Kidney (tissue), 14 donors: ENCODE measurements around the gene RPRD1B. TPM values are rescaled to one million over a fixed set of nuclear protein-coding genes. Genes with fewer than 3 reads are reported as not detected.
A peak's percentile ranks its signal among the peaks of the same experiment; 100 is the strongest.

Source experiments
- DNase-seq, 5 donors: peaks; one replicate each; pipeline ENCODE4 v3.0.0-alpha.2; 2013 to 2020
- FAIRE-seq: peaks from 2 replicates; lab custom pipeline; 2012; peaks lifted over from hg19 to GRCh38; lab: Jason Lieb, UNC
- H3K27ac ChIP-seq, 2 donors: one replicate each; pipeline ENCODE4 v1.7.0; 2013; ENCODE audit warnings: low read depth in 2 of 2, low read length in 2 of 2, inconsistent platforms in 1 of 2
- H3K27me3 ChIP-seq: one replicate; pipeline ENCODE4 v1.7.1; 2013; ENCODE audit warnings: low read length, inconsistent platforms; ENCODE audit not compliant: control insufficient read depth, insufficient read depth
- H3K36me3 ChIP-seq, 3 donors: one replicate each; pipeline versions ENCODE4 v1.7.0 to v1.7.1; 2013; ENCODE audit warnings: low read length in 3 of 3, control low read depth in 1 of 3, inconsistent platforms in 1 of 3; ENCODE audit not compliant: insufficient read depth in 3 of 3, control insufficient read depth in 2 of 3
- H3K4me1 ChIP-seq, 3 donors: one replicate each; pipeline versions ENCODE4 v1.7.0 to v1.7.1; 2013; ENCODE audit warnings: low read length in 3 of 3, inconsistent platforms in 1 of 3, low read depth in 1 of 3; ENCODE audit not compliant: control insufficient read depth in 2 of 3, insufficient read depth in 2 of 3
- H3K4me3 ChIP-seq, 3 donors: one replicate each; pipeline versions ENCODE4 v1.7.0 to v1.8.1; 2013; ENCODE audit warnings: low read length in 3 of 3, control low read depth in 1 of 3, inconsistent platforms in 1 of 3
- H3K9ac ChIP-seq, 3 donors: one replicate each; pipeline versions ENCODE4 v1.7.0 to v1.7.1; 2013; ENCODE audit warnings: low read length in 3 of 3, control low read depth in 1 of 3, inconsistent platforms in 1 of 3
- H3K9me3 ChIP-seq, 3 donors: one replicate each; pipeline versions ENCODE4 v1.7.0 to v1.7.1; 2013; ENCODE audit warnings: low read length in 3 of 3, control low read depth in 1 of 3, inconsistent platforms in 1 of 3; ENCODE audit not compliant: control insufficient read depth in 2 of 3, insufficient read depth in 1 of 3
- intact Hi-C: fragments of 100-400 bp; cut with DNase I; formaldehyde crosslinking; loops from one replicate; pipeline ENCODE4 v1.11.1; 2022
- polyA plus RNA-seq: library from polyadenylated mRNA; stranded (reverse); fragments of 350-450 nt; fragmentation: Illumina TruSeq; extraction: RNeasy Lipid Tissue Mini Kit (QIAGEN cat#74804); gene quantifications from one replicate; pipeline ENCODE4 v1.2.3, GENCODE V29; 2014; ENCODE audit warnings: low read depth, low replicate concordance; ENCODE audit not compliant: insufficient read depth
- total RNA-seq: library from RNA; stranded (reverse); fragmentation: NEBNext Ultra II Directional; extraction: Animal tissue kit (Norgen Biotek cat#: 25700); gene quantifications from one replicate; pipeline ENCODE4 v1.2.1, GENCODE V29; 2021
- TF ChIP-seq, protein P1 (sequence below): IDR thresholded peaks from 3 replicates; pipeline ENCODE4 v1.5.1; 2012; ENCODE audit warnings: mild to moderate bottlenecking, moderate library complexity, borderline replicate concordance; ENCODE audit not compliant: insufficient read depth; ENCODE audit errors: extremely low read depth
- donor health status: control.
- donor health status: control.
- donor health status: control.
- donor health status: control.
- donor health status: control.
- donor health status: DM: yes; HTN: yes; CAD: no.
- donor health status: Normal renal cell carcinoma (clear cell type).

Gene RPRD1B
- total and polyA plus RNA-seq, 2 donors from 2014 or later: 13.4 to 34.4 TPM

DNA sequence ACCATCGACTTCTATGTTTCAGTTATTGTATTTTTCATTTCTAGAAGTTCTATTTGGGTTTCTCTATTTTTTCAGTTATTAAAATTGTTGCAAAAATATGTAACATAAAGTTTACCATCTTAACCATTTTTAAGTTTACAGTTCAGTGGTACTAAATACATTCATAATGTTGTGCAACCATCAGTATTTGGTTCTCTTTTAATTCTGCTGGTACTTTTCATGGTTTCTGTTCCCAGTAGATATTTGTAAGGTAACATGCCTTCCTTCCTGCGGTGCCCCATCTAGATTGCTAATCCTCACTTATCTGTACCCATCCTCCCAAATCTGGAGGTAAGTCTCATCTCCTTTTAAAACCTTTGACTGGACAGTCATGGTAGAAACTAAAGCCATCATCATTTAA is 83.7 kb downstream of the RPRD1B start:
- TF ChIP-seq, protein P1, sequence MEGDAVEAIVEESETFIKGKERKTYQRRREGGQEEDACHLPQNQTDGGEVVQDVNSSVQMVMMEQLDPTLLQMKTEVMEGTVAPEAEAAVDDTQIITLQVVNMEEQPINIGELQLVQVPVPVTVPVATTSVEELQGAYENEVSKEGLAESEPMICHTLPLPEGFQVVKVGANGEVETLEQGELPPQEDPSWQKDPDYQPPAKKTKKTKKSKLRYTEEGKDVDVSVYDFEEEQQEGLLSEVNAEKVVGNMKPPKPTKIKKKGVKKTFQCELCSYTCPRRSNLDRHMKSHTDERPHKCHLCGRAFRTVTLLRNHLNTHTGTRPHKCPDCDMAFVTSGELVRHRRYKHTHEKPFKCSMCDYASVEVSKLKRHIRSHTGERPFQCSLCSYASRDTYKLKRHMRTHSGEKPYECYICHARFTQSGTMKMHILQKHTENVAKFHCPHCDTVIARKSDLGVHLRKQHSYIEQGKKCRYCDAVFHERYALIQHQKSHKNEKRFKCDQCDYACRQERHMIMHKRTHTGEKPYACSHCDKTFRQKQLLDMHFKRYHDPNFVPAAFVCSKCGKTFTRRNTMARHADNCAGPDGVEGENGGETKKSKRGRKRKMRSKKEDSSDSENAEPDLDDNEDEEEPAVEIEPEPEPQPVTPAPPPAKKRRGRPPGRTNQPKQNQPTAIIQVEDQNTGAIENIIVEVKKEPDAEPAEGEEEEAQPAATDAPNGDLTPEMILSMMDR: no peak
- no peak overlapping the region for H3K27ac ChIP-seq
- H3K4me3 ChIP-seq: no peak overlapping the region
- no peaks in the 10 kb centered on the region for H3K27me3 ChIP-seq
- intact Hi-C loops: no loop called here
- DNase-seq (no peak), FAIRE-seq (no peak)
- no peaks in the 10 kb centered on the region for H3K9me3 ChIP-seq
- H3K9ac ChIP-seq: no peak overlapping the region
- H3K4me1 ChIP-seq: peaks cover 0 to 3% (median 0%) of the 10 kb centered on the region in 3 donors
- no peaks in the 10 kb centered on the region for H3K36me3 ChIP-seq

DNA sequence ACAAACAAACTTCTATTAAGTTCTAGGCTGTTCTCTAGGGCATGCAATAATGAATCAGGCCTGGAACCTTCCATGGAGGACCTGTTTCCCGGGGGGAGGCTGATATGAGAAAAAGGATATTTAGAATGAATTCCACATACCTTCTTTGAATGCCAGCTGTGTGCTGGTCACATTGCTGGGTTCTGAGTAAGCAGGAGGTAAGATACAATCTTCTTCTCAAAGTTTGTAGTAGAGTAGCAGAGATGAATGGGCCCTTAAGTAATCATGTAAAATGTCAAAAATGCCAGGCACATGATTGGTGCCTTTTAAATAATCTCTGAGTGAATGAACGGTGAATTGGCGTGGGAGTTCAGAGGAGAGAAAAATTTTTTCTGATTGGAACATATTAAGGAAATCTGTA is 84.1 kb downstream of the RPRD1B start:
- Histone ChIP-seq H3K36me3 (no peaks in the 10 kb centered on the region), H3K4me3 (no peak overlapping the region), H3K27ac (no peak overlapping the region), H3K27me3 (no peaks in the 10 kb centered on the region), H3K9me3 (no peaks in the 10 kb centered on the region), H3K4me1 (peaks cover 0 to 3% (median 0%) of the 10 kb centered on the region in 3 donors), H3K9ac (no peak overlapping the region)
- intact Hi-C loops: no loop called here
- DNase-seq (no peak), FAIRE-seq (no peak)
- TF ChIP-seq, protein P1: no peak

DNA sequence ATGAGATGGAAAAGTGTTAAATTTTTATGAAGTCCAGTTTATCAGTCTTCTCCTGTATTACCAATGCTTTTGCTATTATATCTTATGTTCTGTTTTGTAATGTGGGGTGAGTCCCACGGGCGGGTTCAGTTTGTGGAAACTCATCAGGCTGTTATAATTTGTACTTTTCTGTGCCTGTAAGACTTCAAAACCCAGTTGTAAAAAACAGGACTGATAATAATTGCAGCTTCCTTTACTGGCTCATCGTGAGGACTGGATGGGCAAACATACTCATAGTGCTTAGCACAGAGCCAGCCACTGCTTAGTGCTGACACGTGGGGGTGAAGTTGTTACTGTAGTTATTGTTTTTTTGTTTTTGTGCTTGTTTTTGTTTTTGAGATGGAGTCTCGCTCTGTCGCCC is 85.9 kb downstream of the RPRD1B start:
- FAIRE-seq (no peak), DNase-seq (no peak)
- H3K4me1 ChIP-seq: no peaks in the 10 kb centered on the region
- H3K36me3 ChIP-seq: no peaks in the 10 kb centered on the region
- H3K9me3 ChIP-seq: no peaks in the 10 kb centered on the region
- intact Hi-C loops: no loop called here
- no peak overlapping the region for H3K4me3 ChIP-seq
- no peak overlapping the region for H3K27ac ChIP-seq
- H3K27me3 ChIP-seq: no peaks in the 10 kb centered on the region
- TF ChIP-seq, protein P1: no peak
- H3K9ac ChIP-seq: no peak overlapping the region

DNA sequence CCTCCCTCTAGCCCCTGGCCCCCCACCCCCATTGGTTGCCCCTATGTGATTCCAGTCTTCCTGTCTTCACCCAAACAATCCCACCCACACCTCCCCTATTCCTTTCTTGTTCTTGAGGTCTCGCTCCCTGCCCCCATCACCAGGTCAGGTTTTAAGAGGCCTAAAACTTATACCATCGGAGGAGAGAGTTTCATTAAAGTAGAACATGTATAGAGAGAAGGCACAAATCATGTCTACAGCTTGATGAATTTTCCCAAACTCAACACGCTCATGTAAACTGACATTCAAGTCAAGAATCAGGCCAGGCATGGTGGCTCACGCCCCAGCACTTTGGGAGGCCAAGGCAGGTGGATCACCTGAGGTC is 87.1 kb downstream of the RPRD1B start:
- Histone ChIP-seq H3K9ac (no peak overlapping the region), H3K27ac (no peak overlapping the region), H3K4me3 (no peak overlapping the region), H3K9me3 (no peaks in the 10 kb centered on the region), H3K4me1 (peaks cover 0 to 3% (median 1%) of the 10 kb centered on the region in 3 donors), H3K27me3 (no peaks in the 10 kb centered on the region), H3K36me3 (no peaks in the 10 kb centered on the region)
- intact Hi-C loops: no loop called here
- TF ChIP-seq, protein P1: no peak
- FAIRE-seq (no peak), DNase-seq (peak in 1 of 5 donors; percentile 26)
